Measurements from ENCODE around the gene KIF6.

The KIF6 gene

GRCh38 chr6:39590871-39591393 lies 134.3 kb downstream of the KIF6 start:
- DNase-seq, result no peak

- DNase-seq, result no peak
Observed at GRCh38 chr6:39587080-39587479, 138.1 kb downstream of the KIF6 start.

GRCh38 chr6:39585641-39586040 lies 139.6 kb downstream of the KIF6 start:
- DNase-seq, result no peak

- no peak for DNase-seq
Observed at GRCh38 chr6:39577446-39578165, 147.6 kb downstream of the KIF6 start.

- no peak for DNase-seq
Observed at GRCh38 chr6:39576556-39577303, 148.5 kb downstream of the KIF6 start.

- no peak for DNase-seq
Observed at GRCh38 chr6:39574991-39575390, 150.2 kb downstream of the KIF6 start.

GRCh38 chr6:39573541-39573940 lies 151.7 kb downstream of the KIF6 start:
- no peak for DNase-seq

- DNase-seq, result no peak
Observed at GRCh38 chr6:39572661-39573340, 152.4 kb downstream of the KIF6 start.

GRCh38 chr6:39568896-39569295 lies 156.3 kb downstream of the KIF6 start:
- no peak for DNase-seq

GRCh38 chr6:39567091-39567490 lies 158.1 kb downstream of the KIF6 start:
- no peak for DNase-seq

- DNase-seq, result no peak
Observed at GRCh38 chr6:39566456-39566855, 158.8 kb downstream of the KIF6 start.

- DNase-seq, result no peak
Observed at GRCh38 chr6:39565956-39566355, 159.3 kb downstream of the KIF6 start.

GRCh38 chr6:39563566-39564311 lies 161.5 kb downstream of the KIF6 start:
- DNase-seq, result no peak

- DNase-seq, result no peak
Observed at GRCh38 chr6:39561536-39562266, 163.5 kb downstream of the KIF6 start.

GRCh38 chr6:39560915-39561314 lies 164.3 kb downstream of the KIF6 start:
- DNase-seq, result no peak

GRCh38 chr6:39558591-39559190 lies 166.5 kb downstream of the KIF6 start:
- DNase-seq, result no peak

GRCh38 chr6:39558079-39558478 lies 167.1 kb downstream of the KIF6 start:
- DNase-seq, result no peak

- no peak for DNase-seq
Observed at GRCh38 chr6:39555136-39555535, 170.1 kb downstream of the KIF6 start.

- no peak for DNase-seq
Observed at GRCh38 chr6:39553860-39554802, 171.1 kb downstream of the KIF6 start.

- no peak for DNase-seq
Observed at GRCh38 chr6:39553029-39553428, 172.2 kb downstream of the KIF6 start.

GRCh38 chr6:39550191-39550590 lies 175.0 kb downstream of the KIF6 start:
- DNase-seq, result no peak
